ELF-1 (cell line): ENCODE measurements around the gene RAB28.

Experiments used
- DNase-seq: peaks from one replicate; pipeline ENCODE4 v3.0.0-alpha.2; 2016; ENCODE audit warnings: low read depth, low spot score

The RAB28 gene

DNA sequence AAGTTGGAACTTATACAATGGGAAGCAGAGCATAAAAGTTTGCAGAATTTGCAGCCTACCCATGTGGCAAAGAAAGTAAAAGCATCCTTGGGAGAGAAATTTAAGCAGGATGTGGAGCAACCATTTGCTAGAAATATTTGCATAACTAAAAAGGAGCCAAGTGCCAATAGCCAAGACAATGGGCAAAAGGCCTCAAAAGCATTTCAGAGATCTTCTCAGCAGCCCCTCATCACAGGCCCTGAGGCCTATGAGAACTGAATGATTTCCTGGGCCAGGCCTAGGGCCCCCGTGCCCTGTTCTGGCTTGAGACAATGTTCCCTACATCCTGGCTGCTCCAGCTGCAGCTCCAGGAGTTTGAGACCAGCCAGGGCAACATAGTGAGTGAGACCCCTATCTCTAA lies 25.3 kb upstream of the RAB28 start:
- peak; percentile 19 for DNase-seq

DNA sequence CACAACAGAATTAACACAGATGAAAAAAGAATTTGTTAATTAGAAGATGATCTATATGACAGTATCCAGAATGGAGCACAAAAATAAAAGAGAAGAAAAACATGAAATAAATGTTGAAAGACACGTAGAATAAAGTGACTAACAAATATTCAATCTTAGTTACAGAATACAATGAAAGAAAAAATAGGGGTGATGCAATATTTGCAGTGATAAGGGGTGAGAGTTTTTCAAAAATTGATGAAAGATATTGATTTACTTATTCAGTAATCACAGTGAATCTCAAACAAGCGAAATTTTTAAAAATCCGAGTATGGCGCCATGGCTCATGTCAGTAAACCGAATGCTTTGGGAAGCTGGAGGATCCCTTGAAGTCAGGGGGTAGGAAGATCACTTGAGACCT lies 20.2 kb upstream of the RAB28 start:
- no peak for DNase-seq

DNA sequence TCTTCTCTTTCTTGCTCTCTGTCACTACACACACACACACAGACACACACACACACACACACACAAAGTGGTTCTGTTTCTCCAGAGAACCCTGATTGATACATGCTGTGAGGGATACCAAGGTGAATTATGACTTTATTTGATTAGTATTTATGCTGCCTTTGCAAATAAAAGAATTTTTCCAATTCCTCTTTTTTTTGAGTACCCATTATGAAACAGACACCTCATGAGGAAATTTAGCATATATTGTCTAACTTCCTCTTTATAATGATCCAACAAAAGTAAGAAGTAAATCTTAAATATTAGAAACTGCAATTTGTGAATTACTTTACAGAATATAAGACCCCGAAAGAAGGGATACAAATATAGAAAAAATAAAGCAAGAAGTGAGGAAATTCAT lies 14.3 kb upstream of the RAB28 start:
- no peak for DNase-seq

DNA sequence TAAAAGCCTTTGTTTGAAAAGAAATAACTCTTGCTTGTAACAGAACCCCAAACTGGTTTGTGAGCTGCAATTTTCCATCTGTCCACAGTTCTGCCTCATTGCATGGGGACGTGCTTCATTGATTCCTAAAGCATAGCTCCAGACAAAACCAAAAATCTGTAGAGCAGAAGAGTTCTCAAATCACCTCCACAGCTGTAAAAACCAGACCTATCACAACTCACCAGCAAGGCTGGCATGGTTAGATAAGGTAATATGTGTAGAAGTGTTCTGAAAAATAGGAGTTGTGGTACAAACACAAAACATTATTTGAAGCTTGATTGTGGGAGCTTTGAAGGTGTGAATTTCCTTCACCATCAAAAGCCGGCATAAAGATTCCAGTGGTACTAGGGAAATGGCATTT lies 12.5 kb upstream of the RAB28 start:
- no peak for DNase-seq

DNA sequence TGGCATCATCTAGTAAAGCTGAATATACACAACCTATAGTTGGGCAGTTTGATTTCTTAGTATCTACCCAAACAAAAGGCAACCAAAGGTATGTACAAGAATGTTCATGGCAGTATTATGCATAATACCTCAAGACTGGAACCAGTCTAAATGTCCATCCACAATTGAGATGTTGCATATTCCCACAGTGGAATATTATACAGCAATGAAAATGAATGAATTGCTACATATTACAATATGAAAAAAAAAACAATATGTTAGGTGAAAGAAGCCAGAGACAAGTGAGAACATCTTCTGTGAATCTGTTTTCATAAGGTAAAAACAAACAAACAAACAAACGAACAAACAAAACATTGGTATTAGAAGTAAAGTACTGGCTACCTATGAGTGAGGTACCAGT lies 11.6 kb upstream of the RAB28 start:
- no peak for DNase-seq

DNA sequence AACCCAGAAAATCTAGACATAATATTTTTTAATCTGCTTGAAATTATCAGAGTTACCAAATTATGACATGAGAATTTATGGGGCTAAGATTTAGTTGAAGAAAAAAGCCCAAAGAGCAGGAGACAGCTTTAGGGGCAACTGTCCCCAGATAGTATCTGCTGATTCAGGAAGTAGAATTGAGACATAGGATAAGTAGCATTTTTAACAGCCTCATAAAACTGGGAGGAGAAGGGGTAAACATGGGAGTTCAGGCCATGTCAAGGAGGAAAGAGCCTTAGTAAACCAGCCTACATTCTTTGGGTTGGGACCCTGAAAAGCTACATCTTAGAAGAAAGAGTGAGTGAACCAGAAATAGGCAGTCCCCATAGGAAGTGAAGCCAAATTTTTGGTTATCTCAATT lies 9.7 kb upstream of the RAB28 start:
- DNase-seq, result no peak

DNA sequence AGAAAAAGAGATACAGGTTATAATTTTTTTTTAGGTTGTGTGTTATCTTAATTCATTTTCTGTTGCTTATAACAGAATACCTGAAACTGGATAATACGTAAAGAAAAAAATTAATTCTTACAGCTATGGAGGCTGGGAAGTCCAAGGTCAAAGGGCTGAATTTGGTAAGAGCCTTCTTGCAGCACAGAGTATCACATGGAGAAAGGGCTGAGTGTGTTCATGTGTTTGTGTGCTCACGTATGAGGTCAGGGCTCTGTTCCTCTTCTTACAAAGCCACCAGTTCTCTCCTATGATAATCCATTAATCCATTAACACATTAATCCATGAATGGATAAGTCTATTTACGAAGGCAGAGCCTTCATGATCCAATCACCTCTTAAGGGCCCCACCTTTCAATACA lies 8.6 kb upstream of the RAB28 start:
- no peak for DNase-seq

DNA sequence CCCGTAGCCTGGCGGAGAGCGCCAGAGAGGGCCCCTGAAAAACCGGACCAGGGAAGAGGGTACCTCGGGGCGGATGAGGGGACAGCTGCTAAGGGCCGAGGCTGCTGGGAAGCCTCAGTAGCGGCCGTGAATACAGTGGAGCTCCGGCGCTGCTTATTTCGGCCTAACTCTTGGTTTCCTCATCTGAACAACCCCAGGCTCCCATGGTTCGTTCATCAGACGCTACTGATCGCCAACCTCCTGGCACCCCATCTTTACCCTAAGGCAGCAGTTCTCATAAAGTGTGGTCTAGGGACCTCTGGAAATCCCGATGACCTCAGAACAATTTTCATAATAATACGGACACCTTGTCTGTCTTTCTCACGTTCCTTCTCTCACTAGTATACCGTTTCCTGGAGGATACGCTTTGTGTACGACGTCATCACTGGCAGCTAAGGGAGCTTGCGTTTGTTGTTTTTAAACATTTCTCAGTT lies 645 bp upstream of the RAB28 start:
- no peak for DNase-seq

DNA sequence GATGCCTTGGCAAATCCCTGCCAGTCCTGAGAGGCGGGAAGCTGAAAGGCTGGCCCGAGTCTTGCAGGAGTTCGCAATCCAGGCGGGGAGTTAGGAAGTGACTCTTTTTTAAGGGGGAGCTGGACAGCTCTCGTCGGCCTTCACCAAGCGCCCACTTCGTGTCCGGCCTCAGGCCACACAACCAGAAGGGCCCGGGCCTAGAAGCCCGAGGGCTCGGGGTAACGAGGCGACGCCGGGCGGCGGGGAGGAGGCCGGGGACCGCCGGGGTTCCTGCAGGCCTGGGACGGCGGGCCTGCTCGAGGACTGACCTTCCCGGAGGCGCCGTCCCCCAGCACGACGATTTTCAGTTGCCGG lies 395 bp downstream of the RAB28 start:
- DNase-seq, result peak; percentile 79

DNA sequence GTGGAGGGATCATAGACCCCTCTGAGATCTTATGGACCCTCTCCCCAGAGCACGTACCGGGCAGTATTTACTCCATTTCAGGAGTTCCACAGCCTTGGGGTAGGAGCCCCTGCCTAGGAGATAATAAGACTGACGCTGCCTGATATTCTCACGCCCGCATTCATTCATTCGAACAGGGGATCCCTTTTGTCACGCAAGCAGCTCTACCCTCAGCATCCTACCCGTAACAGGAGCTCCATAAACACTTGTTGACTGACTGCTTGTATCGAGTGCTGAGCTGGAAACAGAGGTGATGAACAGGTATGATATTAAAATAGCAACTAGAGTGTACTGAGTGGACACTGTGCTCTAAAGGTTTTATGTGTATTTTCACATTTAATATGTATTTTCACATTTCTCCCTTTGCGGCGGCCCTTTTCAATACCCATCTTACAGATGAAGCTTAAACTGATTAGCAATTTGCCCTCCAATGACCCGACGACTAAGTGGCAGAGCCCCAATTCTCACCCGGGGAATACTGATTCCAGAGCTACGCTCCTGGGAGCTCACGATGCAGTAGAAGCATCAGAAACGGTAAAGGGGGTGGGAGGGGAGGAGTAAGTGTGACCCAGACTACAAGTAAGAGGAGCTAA lies 888 bp downstream of the RAB28 start:
- peak; percentile 12 for DNase-seq

DNA sequence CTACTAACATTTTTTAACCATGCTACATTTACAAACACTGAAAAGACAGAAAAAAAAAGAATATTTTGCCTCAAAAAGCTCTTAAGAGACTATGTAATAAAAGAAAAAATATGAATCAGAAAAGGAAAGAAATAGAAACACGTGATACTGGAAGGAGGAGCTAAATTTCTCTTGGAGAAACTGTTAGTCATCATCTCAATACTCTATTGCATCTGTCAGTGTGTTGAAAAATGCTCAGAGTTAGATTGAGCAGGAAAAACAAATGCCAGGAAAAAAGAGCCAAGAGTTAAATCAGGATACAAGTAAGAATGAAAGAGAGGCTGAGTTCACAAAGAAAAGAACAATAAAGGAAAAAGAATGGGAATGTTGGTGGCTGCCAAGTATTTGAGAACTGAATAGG lies 2.6 kb downstream of the RAB28 start:
- DNase-seq, result no peak

DNA sequence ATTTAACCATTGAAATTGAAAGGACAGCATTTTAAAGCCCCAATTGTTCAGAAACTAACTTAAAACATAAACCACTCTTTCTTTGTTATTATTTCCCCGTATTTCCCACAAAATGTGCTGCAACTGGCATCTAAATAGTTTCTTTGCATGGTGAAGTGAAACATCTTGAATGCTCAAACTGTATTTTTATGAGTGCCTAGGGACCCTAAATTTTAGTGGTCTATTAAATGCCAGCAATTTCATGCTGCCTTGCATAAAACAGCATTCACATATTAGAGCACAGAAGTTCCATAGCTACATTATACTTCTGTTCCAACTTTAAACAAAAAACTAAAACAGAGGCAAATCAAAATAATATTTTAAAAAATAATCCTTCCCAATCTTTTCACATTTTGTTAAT lies 5.4 kb downstream of the RAB28 start:
- DNase-seq, result no peak

DNA sequence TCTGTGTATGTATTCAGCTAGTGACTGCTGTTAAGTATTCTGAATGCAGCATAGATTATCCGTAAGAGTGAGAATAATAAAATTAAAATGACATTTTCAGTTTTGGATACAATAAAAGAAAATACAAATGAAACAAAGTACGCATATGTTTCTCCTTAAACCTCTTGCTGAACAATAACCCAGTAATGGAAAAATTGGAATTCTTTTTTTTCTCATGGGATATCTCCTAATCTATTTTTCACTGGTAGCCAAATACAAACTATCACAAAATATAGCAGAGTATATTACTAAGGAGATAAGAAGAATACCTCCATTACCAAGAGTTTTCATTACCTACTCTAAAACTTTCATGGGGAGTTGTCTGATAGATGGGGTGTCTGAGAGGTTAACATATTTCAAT lies 6.0 kb downstream of the RAB28 start:
- no peak for DNase-seq

DNA sequence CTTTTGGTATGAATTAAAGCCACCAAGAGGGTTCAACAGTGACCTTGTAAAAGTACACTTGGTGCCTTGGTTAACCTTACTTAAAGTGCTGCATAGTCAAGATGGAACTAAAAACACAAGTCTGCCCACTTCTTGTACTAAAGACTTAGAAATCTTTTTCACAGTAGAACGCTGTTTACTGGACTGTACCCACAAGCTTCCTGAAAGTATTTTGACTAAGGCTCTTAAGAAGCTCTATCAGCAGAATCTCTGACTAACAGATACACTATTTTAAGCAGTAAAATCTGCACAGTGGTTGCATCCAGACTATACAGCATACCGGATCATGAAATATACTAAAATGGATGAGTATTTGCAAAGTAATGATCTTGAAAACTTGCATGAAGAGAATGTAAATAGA lies 7.2 kb downstream of the RAB28 start:
- DNase-seq, result no peak

DNA sequence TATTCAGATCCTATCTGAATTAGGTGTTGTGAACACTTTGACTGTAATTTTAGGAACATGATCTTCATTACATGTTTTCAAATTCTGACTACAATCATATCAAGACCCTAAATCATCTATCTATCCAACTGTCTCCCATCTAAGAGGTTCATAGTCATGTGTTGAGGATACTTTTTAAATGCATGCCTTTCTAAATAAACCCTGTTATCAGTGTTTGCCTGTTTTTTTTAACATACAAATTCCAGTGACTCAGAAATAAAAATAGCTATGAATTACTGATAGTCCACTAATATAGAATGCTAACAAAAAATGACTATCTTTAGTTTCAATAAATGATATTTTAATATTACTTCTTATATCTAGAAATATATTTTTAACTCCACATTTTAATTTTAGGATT lies 8.0 kb downstream of the RAB28 start:
- no peak for DNase-seq

DNA sequence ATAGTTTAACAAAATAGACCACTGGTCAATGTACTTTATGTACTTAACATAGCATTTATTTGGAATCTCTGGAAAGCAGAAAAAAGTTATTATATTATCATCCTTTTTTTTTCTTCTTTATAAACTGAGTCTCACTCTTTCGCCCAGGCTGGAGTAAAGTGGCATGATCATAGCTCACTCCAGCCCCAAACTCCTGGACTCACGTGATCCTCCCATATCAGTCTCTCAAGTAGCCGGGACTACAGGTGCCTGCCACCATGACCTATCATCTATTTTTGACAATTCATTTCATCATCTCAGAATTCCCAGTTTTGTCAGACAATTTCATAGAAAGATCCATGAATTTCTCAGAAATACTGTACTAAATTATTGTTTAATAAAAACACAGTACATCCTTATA lies 12.7 kb downstream of the RAB28 start:
- no peak for DNase-seq

DNA sequence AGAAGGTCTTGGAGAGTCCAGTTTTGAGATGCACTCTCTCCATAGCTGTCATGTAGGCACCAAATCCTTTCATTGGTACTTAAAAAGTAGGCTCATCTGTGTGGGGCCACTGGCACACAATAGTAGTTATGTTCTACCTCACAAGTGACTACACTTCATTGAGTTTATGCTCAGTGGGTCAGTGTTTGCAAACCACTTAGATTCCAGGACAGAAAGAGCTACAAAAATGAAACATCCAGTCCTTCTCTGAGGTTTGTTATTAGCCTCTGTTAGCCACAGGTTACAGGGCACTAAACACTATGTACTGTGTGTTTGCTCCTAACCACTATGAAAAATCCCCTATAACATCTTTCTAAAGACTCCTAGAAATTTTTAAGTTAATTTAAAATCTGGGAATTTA lies 13.8 kb downstream of the RAB28 start:
- DNase-seq, result no peak

DNA sequence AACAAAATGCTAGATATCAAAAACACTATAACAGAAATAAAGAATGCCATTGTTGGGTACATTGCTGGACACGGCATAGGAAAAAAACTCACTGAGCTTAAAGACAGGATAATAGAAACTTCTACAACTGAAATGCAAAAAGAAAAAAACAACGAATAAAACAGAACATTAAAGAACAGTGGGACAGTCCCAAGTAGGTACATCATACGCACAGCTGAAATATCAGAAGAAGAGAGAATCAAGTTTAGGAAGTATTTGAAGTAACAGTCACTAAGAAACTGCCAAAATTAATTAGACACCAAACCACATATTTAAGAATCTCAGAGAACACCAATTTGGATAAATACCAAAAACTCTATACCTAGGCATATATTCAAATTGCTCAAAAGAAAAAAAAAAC lies 19.2 kb downstream of the RAB28 start:
- no peak for DNase-seq

DNA sequence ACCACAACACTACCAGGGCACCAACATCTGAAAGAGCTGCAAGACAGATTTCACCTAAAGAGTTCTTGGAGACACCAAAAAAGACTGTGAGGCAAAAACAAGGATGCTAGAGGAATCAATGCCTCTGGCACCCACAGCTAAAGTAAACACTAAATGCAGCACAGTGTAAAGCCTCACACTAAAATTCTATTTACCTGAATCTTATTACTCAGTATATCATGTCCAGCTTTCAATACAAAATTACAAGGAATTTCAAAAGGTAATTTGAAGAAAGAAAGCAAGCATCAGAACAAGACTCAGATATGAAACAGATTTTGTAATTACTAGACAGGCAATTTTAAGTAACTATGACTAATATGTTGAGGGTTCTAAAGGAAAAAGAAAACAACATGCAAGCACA lies 19.6 kb downstream of the RAB28 start:
- no peak for DNase-seq

DNA sequence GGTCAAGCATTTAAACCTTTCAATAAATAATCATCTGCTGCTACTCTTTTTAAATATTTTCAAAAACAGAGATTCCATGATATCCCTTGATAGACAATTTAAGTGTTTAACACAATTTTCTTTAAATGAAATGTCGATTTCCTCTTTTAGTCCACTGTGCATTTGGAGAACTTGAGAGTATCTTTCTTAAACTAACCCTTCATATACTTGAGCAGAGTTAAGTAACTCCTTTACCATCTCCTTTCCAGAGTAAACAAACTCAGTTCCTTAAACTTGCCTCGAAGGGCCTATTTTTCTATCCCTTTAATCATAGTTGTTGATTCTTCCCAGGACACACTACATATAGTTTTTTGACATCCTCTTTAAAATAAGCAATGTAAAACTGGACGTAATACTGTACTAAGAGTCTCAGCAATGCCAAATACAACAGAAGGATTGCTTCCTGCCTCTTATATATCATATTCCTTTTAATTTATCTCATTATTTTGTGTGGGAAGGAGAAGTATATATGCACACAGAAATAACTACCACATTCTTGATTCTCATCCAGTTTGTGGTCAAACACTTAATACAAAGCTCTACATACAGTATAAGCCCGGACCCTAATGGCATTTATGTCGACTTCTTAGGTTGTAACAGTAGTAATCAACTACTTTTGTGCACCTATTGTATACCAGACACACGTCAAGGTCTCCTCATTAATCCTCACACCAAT lies 22.8 kb downstream of the RAB28 start:
- no peak for DNase-seq

DNA sequence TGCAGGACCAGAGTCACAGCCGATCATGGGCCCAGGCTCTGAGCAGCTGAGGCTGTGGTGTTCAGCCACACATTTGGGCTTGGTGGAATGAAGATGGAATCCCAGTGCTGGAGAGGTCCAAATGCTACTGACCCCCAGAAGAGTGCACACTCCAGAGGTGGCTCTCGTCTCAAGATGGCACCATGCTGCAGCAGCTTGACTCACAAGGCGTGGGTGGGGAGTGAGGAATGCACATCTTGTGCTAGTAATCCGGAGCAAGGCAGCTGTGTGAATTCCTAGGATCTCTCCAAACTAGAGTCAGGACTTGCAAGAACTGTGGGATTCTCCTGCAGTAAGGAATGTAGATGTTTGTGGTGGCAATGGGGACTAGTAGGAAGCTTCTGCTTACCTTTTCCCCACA lies 28.7 kb downstream of the RAB28 start:
- peak; percentile 2 for DNase-seq

DNA sequence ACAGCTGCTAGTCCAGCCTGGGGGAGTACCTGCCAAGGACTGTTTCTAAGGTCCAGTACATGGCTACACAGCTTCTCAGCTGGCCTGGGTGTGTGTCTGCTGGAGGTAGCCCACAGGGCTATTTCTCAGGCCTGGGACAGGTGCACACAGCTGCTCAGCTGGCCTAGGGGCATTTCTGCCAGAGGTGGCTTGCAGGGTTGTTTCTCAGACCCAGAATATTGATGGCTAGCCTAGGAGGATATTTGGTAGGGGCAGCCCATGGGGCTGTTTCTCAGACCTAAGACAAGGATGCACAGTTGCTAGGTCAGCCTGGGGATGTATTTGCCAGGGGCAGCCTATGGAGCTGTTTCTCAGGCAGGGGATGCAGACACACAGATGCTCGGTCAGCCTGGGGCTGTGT lies 29.4 kb downstream of the RAB28 start:
- no peak for DNase-seq

DNA sequence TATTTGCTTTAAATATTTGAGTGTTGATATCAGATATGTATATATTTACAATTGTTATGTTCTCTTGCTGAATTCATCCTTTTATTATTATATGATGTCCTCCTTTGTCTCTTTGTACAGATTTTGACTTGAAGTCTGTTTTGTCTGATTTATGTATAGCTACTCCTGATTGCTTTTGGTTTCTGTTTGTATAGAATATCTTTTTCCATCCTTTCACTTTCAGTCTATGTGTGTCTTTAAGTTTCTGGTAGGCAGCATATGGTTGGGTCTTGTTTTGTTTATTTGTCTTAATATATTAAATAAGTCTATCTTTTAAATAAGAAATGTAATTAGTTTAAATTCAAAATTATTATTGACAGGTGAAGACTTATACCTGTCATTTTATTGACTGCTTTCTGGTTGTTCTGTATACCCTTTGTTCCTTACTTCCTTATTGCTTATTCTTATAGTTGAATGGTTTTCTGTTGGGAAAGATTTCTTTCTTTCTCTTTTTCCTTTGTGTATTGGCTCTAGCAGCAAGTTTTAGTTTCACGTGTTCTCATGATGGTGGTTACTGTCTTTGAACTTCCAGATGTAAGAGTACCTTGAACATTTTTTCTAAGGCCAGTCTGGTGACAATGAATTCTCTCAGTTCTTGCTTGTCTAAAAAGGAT lies 31.1 kb downstream of the RAB28 start:
- DNase-seq, result no peak
